ENCODE measurements around the gene LRFN3.
"Not testable (repeated sequence)": the region's sequence is repeated elsewhere in the genome, so short reads cannot be mapped to it uniquely, and the experiment has no call there.

The LRFN3 gene

GRCh38 chr19:35938282-35939224 is 2.4 kb downstream of the LRFN3 start:
- FAIRE-seq = peak; percentile 59
- DNase-seq (ENCODE audit: insufficient read length, low spot score) = no peak

- no peak for DNase-seq (ENCODE audit: insufficient read length, low spot score)
- no peak for FAIRE-seq
Observed at GRCh38 chr19:35939307-35940077, 3.3 kb downstream of the LRFN3 start.

DNA sequence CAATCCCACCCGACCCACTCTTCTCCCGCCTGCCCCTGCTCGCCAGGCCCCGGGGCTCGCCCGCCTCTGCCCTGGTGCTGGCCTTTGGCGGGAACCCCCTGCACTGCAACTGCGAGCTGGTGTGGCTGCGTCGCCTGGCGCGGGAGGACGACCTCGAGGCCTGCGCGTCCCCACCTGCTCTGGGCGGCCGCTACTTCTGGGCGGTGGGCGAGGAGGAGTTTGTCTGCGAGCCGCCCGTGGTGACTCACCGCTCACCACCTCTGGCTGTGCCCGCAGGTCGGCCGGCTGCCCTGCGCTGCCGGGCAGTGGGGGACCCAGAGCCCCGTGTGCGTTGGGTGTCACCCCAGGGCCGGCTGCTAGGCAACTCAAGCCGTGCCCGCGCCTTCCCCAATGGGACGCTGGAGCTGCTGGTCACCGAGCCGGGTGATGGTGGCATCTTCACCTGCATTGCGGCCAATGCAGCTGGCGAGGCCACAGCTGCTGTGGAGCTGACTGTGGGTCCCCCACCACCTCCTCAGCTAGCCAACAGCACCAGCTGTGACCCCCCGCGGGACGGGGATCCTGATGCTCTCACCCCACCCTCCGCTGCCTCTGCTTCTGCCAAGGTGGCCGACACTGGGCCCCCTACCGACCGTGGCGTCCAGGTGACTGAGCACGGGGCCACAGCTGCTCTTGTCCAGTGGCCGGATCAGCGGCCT is 4.1 kb downstream of the LRFN3 start:
- FAIRE-seq = no peak

DNA sequence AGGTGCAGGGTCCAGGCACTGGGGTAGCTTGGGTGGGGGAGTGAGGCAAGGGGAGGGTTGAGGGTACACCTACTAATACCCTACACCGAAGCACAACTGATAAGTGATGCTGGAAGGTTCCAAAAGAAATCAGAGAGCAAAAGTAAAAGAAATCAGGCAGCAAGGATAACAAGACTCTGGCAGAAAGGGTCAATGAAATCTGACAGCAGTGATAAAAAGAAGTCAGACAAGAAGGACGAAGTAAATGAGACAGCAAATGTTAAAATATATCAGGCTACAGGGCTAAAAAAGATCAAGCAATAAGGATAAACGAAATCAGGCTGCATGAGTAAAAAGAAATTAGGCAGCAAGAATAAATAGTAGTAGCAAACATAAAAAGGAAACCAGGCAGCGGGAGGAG is 4.7 kb downstream of the LRFN3 start:
- no peak for DNase-seq (ENCODE audit: insufficient read length, low spot score)
- FAIRE-seq = no peak

More for the DNA sequence above, 4.1 kb downstream of the LRFN3 start:
- no peak for DNase-seq (ENCODE audit: insufficient read length, low spot score)

GRCh38 chr19:35942235-35942634 is 6.1 kb downstream of the LRFN3 start:
- FAIRE-seq (no peak), DNase-seq (ENCODE audit: insufficient read length, low spot score) (no peak)

DNA sequence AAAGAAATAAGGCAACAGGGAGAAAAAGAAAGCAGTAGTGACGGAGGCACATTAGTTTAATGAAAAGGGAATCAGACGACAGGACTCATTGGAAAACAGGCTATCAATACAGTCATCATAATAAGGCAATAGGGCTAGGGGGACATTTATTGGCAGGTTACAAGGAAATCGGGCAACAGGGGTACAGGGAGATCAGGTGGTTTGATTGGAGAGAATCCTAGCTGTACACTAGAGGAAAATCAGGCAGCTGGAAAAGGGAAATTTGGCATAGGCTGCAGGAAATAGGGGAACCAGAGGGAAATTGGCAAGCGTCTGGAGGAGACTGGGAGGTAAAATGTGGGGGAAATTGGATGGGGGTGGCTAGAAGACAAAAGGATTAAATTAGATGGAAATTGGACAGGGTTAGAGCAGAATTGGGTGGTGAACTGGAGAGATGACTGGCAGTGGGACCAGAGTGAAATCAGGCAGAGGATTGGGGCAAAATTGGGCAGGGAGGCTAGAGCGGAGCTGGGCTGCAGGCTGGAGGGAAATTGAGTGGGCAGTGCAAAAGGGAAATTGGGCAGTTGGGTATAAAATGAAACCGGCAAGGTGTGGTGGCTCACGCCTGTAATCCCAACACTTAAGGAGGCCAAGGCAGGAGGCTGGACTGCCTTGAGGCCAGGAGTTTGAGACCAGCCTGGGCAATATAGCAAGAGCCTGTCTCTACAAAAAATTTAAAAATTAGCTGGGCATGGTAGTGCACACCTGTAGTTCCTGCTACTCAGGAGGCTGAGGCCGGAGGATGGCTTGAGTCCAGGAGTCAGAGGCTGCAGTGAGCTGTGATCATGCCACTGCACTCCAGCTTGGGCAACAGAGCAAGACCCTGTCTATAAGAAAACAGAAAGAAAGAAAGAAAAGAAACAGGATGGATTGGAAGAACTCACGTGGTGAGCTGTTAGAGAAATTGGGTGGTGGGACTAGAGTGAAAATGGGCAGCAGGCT is 7.4 kb downstream of the LRFN3 start:
- DNase-seq (ENCODE audit: insufficient read length, low spot score) (no peak), FAIRE-seq (no peak)

GRCh38 chr19:35944556-35944955 is 8.4 kb downstream of the LRFN3 start:
- DNase-seq (ENCODE audit: insufficient read length, low spot score) (no peak), FAIRE-seq (no peak)

DNA sequence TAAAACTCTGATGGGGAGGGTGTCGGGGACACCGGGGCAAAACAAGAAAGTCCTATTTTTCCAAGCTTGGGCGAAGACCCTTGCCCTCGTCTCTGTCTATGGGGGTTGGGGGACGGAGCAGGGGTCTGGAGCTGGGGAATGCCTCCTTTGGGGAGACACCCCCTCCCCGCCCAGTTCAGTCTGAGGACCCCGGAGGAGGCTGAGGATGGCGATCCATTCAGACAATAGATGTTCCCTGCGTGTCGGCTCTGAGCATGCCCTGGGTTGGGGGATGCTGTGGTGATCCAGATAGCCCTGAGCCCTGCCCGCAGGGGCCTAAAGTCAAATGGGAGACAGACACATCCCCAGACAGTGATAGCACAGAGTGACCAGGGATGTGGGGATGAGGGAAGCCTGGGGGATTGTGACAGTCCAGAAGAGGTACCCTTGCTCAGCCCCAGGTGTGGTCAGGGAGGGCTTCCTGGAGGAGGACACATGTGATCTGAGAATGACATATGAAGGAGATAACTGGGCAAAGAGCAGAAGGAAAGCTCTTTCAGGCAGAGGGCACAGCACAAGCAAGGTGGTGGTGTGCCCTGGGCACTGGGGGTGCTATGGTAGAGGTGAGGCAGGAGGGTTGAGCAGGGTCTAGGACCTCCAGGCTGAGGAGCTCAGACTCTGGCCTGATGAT is 9.1 kb downstream of the LRFN3 start:
- DNase-seq (ENCODE audit: insufficient read length, low spot score) (no peak), FAIRE-seq (no peak)

DNA sequence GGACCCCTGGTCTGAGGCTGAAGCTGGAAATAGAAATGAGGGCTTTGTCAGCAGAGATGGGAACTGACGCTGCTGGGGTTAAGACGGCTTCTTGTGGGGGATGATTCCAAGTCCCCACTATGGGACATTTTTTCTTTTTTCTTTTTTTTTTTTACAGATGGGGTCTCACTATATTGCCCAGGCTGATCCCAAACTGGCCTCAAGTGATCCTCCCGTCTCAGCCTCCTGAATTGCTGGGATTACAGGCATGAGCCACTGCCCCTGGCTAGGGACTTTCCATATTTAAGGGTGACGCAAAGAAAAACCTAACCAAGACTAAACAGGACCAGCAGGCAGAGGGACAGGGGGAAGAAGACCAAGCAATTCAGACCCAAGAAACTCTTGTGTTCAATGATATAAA is 10.0 kb downstream of the LRFN3 start:
- DNase-seq (ENCODE audit: insufficient read length, low spot score) = no peak
- FAIRE-seq = no peak

- FAIRE-seq (peak; percentile 9), DNase-seq (ENCODE audit: insufficient read length, low spot score) (no peak)
Observed at GRCh38 chr19:35949131-35949530, 13.0 kb downstream of the LRFN3 start.

GRCh38 chr19:35955881-35956634 is 19.9 kb downstream of the LRFN3 start:
- no peak for FAIRE-seq

DNA sequence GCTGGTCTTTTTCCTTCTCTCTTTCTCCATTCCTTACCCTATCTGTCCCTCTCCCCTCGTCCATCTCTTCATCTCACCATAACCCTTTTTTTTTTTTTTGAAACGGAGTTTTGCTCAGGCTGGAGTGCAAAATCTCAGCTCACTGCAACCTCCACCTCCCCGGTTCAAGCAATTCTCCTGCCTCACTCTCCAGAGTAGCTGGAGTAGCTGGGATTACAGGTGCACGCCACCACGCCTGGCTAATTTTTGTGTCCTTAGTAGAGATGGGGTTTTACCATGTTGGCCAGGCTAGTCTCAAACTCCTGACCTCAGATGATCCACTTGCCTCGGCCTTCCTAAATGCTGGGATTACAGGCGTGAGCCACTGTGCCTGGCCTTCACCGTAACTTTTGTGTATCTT is 21.2 kb downstream of the LRFN3 start:
- FAIRE-seq; DNase-seq (ENCODE audit: insufficient read length, low spot score): not testable (repeated sequence)

More at GRCh38 chr19:35955881-35956634, 19.9 kb downstream of the LRFN3 start:
- DNase-seq (ENCODE audit: insufficient read length, low spot score) = no peak

DNA sequence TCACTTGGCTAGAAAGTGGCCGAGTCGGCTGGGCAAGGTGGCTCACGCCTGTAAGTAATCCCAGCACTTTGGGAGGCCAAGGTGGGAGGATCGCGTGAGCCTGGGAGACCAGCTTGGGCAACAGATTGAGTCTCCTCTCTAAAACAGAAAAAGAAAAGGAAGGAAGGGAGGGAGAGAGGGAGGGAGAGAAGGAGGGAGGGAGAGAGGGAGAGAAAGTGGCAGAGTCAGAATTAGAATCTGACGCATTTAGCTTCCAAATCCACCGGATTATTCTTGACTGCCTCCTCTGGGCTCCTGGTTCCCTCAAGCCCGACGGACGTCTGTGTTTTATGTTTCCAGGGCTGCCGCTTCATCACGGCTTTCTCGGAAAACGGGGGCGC is 22.5 kb downstream of the LRFN3 start:
- FAIRE-seq (no peak), DNase-seq (ENCODE audit: insufficient read length, low spot score) (no peak)

DNA sequence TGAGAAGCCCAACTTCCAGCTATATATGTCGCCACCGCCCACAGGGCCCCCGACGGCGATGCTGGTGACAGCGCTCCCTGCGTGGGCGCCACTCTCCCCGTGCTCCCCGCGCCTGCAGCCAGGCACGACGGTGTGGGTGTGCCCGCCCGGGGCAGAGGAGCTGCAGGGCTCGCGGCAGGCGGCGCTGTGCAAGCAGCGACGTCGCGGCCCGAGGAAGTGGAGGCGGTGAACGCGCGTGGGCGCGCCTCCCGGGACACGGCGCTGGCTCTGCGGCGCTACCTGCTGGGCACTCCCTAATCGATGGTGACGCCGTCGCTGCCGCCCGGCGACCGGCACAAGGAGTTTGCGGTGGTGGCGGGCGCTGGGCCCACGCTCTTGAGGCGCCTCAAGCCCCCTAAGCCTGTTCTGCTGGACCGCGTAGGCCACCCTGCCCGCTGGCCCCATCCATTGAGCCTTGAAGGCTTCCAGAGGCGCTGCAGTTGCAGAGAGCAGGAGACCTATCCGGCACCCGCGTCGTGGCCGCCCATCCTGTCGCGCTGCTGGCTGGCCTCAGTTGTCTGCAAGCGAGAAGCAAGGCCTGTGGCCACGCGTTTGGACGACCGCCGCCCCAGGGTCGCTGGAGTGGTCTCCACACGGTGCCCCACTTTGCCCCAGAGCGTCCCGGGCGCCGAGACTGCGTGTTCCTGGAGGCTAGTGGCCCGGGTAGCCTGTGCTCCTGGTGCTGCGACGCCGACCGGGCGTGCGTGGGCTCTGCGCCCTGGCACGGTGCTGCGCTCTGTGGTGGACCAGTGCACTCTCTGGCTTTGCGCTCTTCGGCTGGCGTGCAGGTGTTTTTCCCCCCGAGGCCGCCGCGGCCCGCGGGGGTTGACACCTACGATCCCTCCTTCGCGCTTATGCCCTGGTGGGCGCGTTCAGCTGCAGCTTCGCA is 23.1 kb downstream of the LRFN3 start:
- no peak for DNase-seq (ENCODE audit: insufficient read length, low spot score)
- no peak for FAIRE-seq

DNA sequence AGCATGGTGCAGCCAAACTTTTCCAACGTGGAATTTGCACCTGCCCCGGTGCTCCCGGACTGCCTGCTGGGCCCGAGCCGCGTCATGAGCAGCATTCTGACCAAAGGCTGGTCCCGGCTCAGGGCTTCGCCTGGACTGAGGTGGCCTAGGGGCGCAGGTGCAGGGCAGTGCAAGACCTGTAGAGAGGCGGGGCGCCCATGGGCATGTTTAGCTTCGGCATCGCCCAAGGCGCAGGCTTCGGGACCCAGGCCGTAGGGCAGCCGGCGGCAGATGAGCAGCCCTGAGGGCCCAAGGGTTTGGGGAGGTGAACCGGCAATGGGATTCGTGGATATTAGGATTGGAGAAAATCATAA is 23.8 kb downstream of the LRFN3 start:
- DNase-seq (ENCODE audit: insufficient read length, low spot score) = no peak
- no peak for FAIRE-seq

DNA sequence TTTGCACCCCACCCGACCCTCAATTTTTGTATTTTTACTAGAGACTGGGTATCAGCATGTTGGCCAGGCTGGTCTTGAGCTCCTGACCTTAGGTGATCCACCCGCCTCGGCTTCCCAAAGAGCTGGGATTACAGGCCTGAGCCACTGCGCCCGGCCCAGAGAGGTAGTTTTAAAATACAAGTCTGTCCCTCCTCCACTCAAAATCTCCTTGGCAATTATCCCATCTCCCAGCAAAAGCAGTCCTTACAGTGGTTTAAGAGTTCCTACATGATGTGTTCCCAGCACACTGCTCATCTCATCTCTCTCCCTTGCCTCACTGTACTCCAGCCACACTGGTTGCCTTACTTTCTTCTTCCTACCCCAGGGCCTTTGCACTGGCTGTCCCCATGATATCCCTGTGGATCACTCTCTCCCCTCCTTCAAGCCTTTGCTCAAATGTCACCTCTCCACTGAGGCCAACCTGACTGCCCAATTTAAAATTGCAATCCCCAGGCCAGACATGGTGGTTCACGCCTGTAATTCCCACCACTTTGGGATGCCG is 24.3 kb downstream of the LRFN3 start:
- DNase-seq (ENCODE audit: insufficient read length, low spot score) = no peak
- FAIRE-seq = no peak

- no peak for FAIRE-seq
- DNase-seq (ENCODE audit: insufficient read length, low spot score) = no peak
Observed at GRCh38 chr19:35963514-35963913, 27.3 kb downstream of the LRFN3 start.

All from HTR-8/SVneo (cell line).